ENCODE results near the gene PHC2.

- TF ChIP-seq, protein P1, sequence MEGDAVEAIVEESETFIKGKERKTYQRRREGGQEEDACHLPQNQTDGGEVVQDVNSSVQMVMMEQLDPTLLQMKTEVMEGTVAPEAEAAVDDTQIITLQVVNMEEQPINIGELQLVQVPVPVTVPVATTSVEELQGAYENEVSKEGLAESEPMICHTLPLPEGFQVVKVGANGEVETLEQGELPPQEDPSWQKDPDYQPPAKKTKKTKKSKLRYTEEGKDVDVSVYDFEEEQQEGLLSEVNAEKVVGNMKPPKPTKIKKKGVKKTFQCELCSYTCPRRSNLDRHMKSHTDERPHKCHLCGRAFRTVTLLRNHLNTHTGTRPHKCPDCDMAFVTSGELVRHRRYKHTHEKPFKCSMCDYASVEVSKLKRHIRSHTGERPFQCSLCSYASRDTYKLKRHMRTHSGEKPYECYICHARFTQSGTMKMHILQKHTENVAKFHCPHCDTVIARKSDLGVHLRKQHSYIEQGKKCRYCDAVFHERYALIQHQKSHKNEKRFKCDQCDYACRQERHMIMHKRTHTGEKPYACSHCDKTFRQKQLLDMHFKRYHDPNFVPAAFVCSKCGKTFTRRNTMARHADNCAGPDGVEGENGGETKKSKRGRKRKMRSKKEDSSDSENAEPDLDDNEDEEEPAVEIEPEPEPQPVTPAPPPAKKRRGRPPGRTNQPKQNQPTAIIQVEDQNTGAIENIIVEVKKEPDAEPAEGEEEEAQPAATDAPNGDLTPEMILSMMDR (IDR thresholded peaks at IDR 0.05 in 2 of 3, conservative IDR thresholded peaks at IDR 0.05 in 1 of 3; ENCODE audit: borderline replicate concordance in 1 of 3, insufficient read depth in 1 of 3, low read depth in 2 of 3, low read length in 2 of 3), result no peak
- TF ChIP-seq MAX (IDR thresholded peaks at IDR 0.05) (no peak), CEBPB (IDR thresholded peaks at IDR 0.05; ENCODE audit: low read depth) (no peak), EGR1 (IDR thresholded peaks at IDR 0.05; ENCODE audit: low read depth) (no peak), RAD21 (IDR thresholded peaks at IDR 0.05; ENCODE audit: low read depth) (no peak), ZFX (IDR thresholded peaks at IDR 0.05) (no peak), POLR2A (IDR thresholded peaks at IDR 0.05; ENCODE audit: borderline replicate concordance, extremely low read depth, insufficient read depth, insufficient read length) (no peak), SP1 (IDR thresholded peaks at IDR 0.05; ENCODE audit: low read depth) (no peak), EZH2 (IDR thresholded peaks at IDR 0.05) (no peak), SIN3A (IDR thresholded peaks at IDR 0.05; ENCODE audit: low read depth) (no peak), CBX3 (IDR thresholded peaks at IDR 0.05; ENCODE audit: low read depth) (no peak), ELF1 (IDR thresholded peaks at IDR 0.05; ENCODE audit: borderline replicate concordance, low read depth) (no peak)
- TF ChIP-seq, protein P2, sequence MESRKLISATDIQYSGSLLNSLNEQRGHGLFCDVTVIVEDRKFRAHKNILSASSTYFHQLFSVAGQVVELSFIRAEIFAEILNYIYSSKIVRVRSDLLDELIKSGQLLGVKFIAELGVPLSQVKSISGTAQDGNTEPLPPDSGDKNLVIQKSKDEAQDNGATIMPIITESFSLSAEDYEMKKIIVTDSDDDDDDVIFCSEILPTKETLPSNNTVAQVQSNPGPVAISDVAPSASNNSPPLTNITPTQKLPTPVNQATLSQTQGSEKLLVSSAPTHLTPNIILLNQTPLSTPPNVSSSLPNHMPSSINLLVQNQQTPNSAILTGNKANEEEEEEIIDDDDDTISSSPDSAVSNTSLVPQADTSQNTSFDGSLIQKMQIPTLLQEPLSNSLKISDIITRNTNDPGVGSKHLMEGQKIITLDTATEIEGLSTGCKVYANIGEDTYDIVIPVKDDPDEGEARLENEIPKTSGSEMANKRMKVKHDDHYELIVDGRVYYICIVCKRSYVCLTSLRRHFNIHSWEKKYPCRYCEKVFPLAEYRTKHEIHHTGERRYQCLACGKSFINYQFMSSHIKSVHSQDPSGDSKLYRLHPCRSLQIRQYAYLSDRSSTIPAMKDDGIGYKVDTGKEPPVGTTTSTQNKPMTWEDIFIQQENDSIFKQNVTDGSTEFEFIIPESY (IDR thresholded peaks at IDR 0.05; ENCODE audit: extremely low read depth, insufficient replicate concordance, low read length), result no peak
These were observed 130.2 kb downstream of the PHC2 start for GRCh38 chr1:33300673-33301072.

All from HCT116 (cell line).